Natural killer cell (primary cell): ENCODE measurements around the gene ABTB2. TPM values are rescaled to one million over a fixed set of nuclear protein-coding genes. Genes with fewer than 3 reads are reported as not detected.
A peak's percentile ranks its signal among the peaks of the same experiment; 100 is the strongest.

Experiments
- ATAC-seq, 3 donors: fragments of 150-1000 bp in 2 of 3; fragments of 200-7000 bp in 1 of 3; cut with Tn5 transposase; 1 replicate in 1 of 3; 2 replicates in 2 of 3; pipeline ENCODE4 v1.10.0; 2021; ENCODE audit warnings: mild to moderate bottlenecking in 2 of 3, moderate library complexity in 2 of 3
- DNase-seq, 2 donors: peaks; one replicate each; pipeline versions ENCODE4 v3.0.0 to v3.0.0-alpha.2; 2013 to 2021; ENCODE audit warnings: mixed read lengths in 1 of 2
- H3K27ac ChIP-seq: one replicate; pipeline ENCODE4 v1.5.1; 2013; ENCODE audit warnings: mild to moderate bottlenecking, low read length
- H3K27me3 ChIP-seq: one replicate; pipeline ENCODE4 v1.6.1; 2013; ENCODE audit warnings: low read length; ENCODE audit not compliant: control insufficient read depth, insufficient read depth
- H3K36me3 ChIP-seq: one replicate; pipeline ENCODE4 v1.6.1; 2013; ENCODE audit warnings: low read length; ENCODE audit not compliant: control insufficient read depth, insufficient read depth
- H3K4me1 ChIP-seq: one replicate; pipeline ENCODE4 v1.6.1; 2013; ENCODE audit warnings: low read length; ENCODE audit not compliant: control insufficient read depth, insufficient read depth
- H3K4me3 ChIP-seq: one replicate; pipeline ENCODE4 v1.5.1; 2013; ENCODE audit warnings: low read length
- H3K9me3 ChIP-seq: one replicate; pipeline ENCODE4 v1.6.1; 2013; ENCODE audit warnings: low read length; ENCODE audit not compliant: control insufficient read depth, insufficient read depth
- H3K27ac Mint-ChIP-seq, 2 donors: one replicate each; pipeline ENCODE4 v1.8.0; 2022; ENCODE audit warnings: mild to moderate bottlenecking in 2 of 2, mixed read lengths in 2 of 2, moderate library complexity in 1 of 2
- H3K27me3 Mint-ChIP-seq, 2 donors: one replicate each; pipeline ENCODE4 v1.8.0; 2022; ENCODE audit warnings: low read depth in 2 of 2, mixed read lengths in 2 of 2
- H3K36me3 Mint-ChIP-seq: one replicate; pipeline ENCODE4 v1.8.0; 2022; ENCODE audit warnings: mixed read lengths
- H3K4me1 Mint-ChIP-seq, 2 donors: one replicate each; pipeline ENCODE4 v1.8.0; 2022; ENCODE audit warnings: mixed read lengths in 2 of 2
- H3K4me3 Mint-ChIP-seq: one replicate; pipeline ENCODE4 v1.8.0; 2022; ENCODE audit warnings: mild to moderate bottlenecking, moderate library complexity, mixed read lengths
- H3K9me3 Mint-ChIP-seq, 2 donors: one replicate each; pipeline ENCODE4 v1.8.0; 2022; ENCODE audit warnings: mixed read lengths in 2 of 2
- WGBS: methylation state at CpG from one replicate; pipeline ENCODE4 v1.1.7; 2013; ENCODE audit warnings: missing lambda C conversion rate; ENCODE audit not compliant: insufficient coverage; 5-methylcytosine and 5-hydroxymethylcytosine counted together
- intact Hi-C: fragments of 100-400 bp; cut with micrococcal nuclease; formaldehyde crosslinking; loops from one replicate; pipeline ENCODE4 v1.14.2; 2022
- total RNA-seq, 4 donors: library from RNA; stranded (reverse); fragments of 120-200 nt in 1 of 4; gene quantifications; one replicate each; pipeline versions ENCODE4 v1.2.3 to v1.2.4, GENCODE V29; 2013 to 2022
- TF ChIP-seq, protein P1 (sequence below): fragments of 200-600 bp; IDR thresholded peaks from one replicate; pipeline ENCODE4 v1.8.0; 2022; ENCODE audit warnings: antibody characterized with exemption

Gene ABTB2
- total RNA-seq, 3 donors from 2014 or later (not counting 1 experiment from before 2014, with no cell fraction given), result 0.65 to 1.7 (median 1.1) TPM

DNA sequence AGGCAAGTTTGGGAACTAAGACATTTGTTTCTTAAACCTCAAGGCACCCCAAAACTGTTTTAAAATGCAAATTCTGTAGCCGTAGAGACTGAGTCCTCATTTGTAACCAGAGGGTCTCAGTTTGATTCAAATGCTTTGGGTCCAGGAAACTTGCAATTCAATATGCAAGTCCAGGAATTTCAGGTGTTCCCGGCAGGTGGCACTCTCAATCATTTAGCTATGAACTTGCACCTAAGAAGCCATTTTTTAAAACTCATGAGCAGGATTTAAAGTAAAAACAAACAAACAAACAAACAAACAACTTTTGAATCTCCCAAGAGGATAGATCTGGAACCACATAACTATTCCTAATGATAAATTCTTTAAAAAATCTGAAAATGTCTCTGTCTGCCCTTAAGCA, 8.7 kb upstream of the ABTB2 start:
- H3K27ac Mint-ChIP-seq, result no peak overlapping the region
- H3K4me3 Mint-ChIP-seq, result no peak overlapping the region
- Histone ChIP-seq H3K4me3 (no peak overlapping the region), H3K36me3 (no peaks in the 10 kb centered on the region), H3K27ac (no peak overlapping the region), H3K9me3 (no peaks in the 10 kb centered on the region), H3K27me3 (no peaks in the 10 kb centered on the region), H3K4me1 (no peaks in the 10 kb centered on the region)
- peaks cover 9 to 33% of the 10 kb centered on the region in 2 donors for H3K27me3 Mint-ChIP-seq
- TF ChIP-seq, protein P1, sequence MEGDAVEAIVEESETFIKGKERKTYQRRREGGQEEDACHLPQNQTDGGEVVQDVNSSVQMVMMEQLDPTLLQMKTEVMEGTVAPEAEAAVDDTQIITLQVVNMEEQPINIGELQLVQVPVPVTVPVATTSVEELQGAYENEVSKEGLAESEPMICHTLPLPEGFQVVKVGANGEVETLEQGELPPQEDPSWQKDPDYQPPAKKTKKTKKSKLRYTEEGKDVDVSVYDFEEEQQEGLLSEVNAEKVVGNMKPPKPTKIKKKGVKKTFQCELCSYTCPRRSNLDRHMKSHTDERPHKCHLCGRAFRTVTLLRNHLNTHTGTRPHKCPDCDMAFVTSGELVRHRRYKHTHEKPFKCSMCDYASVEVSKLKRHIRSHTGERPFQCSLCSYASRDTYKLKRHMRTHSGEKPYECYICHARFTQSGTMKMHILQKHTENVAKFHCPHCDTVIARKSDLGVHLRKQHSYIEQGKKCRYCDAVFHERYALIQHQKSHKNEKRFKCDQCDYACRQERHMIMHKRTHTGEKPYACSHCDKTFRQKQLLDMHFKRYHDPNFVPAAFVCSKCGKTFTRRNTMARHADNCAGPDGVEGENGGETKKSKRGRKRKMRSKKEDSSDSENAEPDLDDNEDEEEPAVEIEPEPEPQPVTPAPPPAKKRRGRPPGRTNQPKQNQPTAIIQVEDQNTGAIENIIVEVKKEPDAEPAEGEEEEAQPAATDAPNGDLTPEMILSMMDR, result no peak
- no peaks in the 10 kb centered on the region for H3K4me1 Mint-ChIP-seq
- no peaks in the 10 kb centered on the region for H3K9me3 Mint-ChIP-seq
- DNase-seq (peak in 1 of 2 donors; percentile 19), ATAC-seq (no peak)
- intact Hi-C loops, result no loop called here
- WGBS, result 73% methylated on average over 2 of the region's 2 CpGs
- H3K36me3 Mint-ChIP-seq, result no peaks in the 10 kb centered on the region

DNA sequence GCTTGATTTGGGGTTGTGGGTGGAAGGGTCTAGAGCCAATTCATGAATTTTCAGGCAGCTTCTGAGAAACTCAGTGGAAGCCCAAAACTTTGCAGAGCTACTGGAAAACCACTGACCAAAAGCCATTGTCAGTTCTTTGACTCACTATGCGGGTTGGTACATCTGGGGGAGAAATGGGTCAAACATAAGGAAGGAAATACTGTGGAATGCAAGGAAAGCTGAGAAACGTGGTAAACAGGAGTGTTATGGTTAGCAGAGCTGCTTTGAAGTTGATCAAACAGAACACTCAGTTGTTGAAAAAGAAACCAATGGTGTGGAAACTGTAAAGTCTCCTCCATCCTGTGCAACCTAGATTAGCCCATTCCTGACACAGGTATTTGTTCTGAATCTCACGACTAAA, 6.3 kb upstream of the ABTB2 start:
- Histone ChIP-seq H3K27me3 (peaks cover 3% of the 10 kb centered on the region), H3K9me3 (no peaks in the 10 kb centered on the region), H3K4me1 (peaks cover under 1% of the 10 kb centered on the region), H3K4me3 (no peak overlapping the region), H3K36me3 (no peaks in the 10 kb centered on the region), H3K27ac (no peak overlapping the region)
- peak in 1 of 2 donors; percentile 12 for DNase-seq
- H3K9me3 Mint-ChIP-seq, result no peaks in the 10 kb centered on the region
- H3K36me3 Mint-ChIP-seq, result no peaks in the 10 kb centered on the region
- intact Hi-C loops, result no loop called here
- peaks cover 12 to 42% of the 10 kb centered on the region in 2 donors for H3K27me3 Mint-ChIP-seq
- H3K4me3 Mint-ChIP-seq, result no peak overlapping the region
- WGBS, result 24% methylated on average over 2 of the region's 3 CpGs
- H3K27ac Mint-ChIP-seq, result no peak overlapping the region
- ATAC-seq, result no peak
- TF ChIP-seq, protein P1, result no peak
- peaks cover 5% of the 10 kb centered on the region in 2 donors for H3K4me1 Mint-ChIP-seq

DNA sequence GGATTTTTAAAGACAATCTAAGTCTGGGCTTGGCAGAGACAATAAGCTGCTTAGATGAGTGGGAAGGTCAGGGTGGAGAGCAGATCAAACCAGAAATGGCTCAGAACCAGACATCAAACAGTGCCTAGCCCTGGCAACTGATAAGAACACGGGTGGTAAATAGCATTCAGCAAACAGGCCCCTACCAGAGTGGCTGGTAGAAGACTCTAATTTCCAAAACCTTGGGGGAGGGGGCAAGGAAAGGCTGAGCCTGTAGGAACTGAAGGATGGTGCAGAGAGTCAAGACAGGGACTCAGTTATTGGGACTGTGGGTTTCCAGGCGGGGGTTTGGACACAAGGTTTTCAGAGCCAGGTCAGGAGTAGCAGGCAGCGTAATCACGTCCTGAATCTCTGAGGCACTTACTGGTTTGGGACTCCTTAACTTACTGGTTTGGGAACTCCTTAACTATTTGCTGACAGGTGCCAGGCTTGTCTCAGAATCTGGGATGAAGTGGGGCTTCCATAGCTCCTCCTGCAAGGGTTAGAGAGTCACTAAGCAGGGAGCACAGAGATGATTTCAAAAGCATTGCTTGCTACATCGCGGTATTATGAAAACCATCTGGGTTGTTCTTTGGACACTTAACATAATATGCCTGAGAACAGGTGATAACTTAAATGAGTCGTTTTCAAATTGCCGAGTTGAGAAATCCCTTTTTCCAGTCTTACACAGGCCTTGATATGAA, 5.7 kb upstream of the ABTB2 start:
- peaks cover 3% of the 10 kb centered on the region for H3K27me3 ChIP-seq
- TF ChIP-seq, protein P1, result no peak
- Mint-ChIP-seq H3K4me1 (peaks cover 9 to 10% of the 10 kb centered on the region in 2 donors), H3K4me3 (no peak overlapping the region), H3K36me3 (no peaks in the 10 kb centered on the region), H3K27ac (no peak overlapping the region), H3K27me3 (peaks cover 12 to 36% of the 10 kb centered on the region in 2 donors), H3K9me3 (no peaks in the 10 kb centered on the region)
- H3K9me3 ChIP-seq, result no peaks in the 10 kb centered on the region
- no peak overlapping the region for H3K4me3 ChIP-seq
- no peak overlapping the region for H3K27ac ChIP-seq
- H3K36me3 ChIP-seq, result no peaks in the 10 kb centered on the region
- peaks cover 6% of the 10 kb centered on the region for H3K4me1 ChIP-seq
- DNase-seq (no peak), ATAC-seq (no peak)
- WGBS, result 79% methylated on average over 8 of the region's 8 CpGs
- intact Hi-C loops, result no loop called here

DNA sequence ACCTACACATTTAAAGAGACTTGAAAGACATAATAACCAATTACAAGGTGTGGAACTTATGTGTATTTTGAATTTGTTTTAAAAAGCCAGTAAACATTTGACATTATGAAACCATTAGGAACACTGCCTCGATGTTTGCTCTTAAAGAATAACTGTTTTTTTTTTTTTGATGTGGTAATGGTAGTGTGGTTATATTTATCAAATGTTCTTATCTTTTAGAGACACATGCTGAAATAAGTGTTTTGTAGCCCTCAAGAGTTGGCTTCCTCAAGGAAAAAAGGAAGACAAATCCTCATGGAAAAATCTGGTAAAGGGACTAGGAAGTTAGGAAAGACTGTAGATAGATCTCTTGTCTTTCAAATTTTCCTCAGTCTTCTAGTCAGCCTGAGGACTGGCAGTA, 2.2 kb upstream of the ABTB2 start:
- WGBS, result no CpG with 5 or more reads among the region's 1 CpG
- Histone ChIP-seq H3K27me3 (peaks cover 17% of the 10 kb centered on the region), H3K36me3 (no peaks in the 10 kb centered on the region), H3K4me3 (no peak overlapping the region), H3K4me1 (peaks cover 28% of the 10 kb centered on the region), H3K9me3 (no peaks in the 10 kb centered on the region), H3K27ac (no peak overlapping the region)
- no peak for ATAC-seq
- intact Hi-C loops, result no loop called here
- TF ChIP-seq, protein P1, result no peak
- no peak overlapping the region for H3K4me3 Mint-ChIP-seq
- H3K4me1 Mint-ChIP-seq, result peaks cover 24 to 40% of the 10 kb centered on the region in 2 donors
- no peak overlapping the region for H3K27ac Mint-ChIP-seq
- peaks cover 23 to 41% of the 10 kb centered on the region in 2 donors for H3K27me3 Mint-ChIP-seq
- no peaks in the 10 kb centered on the region for H3K9me3 Mint-ChIP-seq
- DNase-seq, result no peak
- no peaks in the 10 kb centered on the region for H3K36me3 Mint-ChIP-seq
